Stimulated activated CD8-positive, alpha-beta memory T cell treated with anti-CD3 and anti-CD28 coated beads, Interleukin-12 subunit alpha, Interleukin-12 subunit beta, amount 100 ng/mL, for 4 hours (primary cell): ENCODE results near the gene COA6.

ENCODE experiments used
- DNase-seq: peaks from one replicate; pipeline ENCODE4 v3.0.0-alpha.2; 2020; ENCODE audit warnings: low read depth

COA6 gene

GRCh38 chr1:234412830-234413229, 39.6 kb downstream of the COA6 start:
- DNase-seq, result no peak

GRCh38 chr1:234413485-234413884, 40.2 kb downstream of the COA6 start:
- no peak for DNase-seq

GRCh38 chr1:234413990-234414389, 40.7 kb downstream of the COA6 start:
- no peak for DNase-seq

GRCh38 chr1:234427950-234428646, 54.8 kb downstream of the COA6 start:
- no peak for DNase-seq

GRCh38 chr1:234429434-234429806, 56.2 kb downstream of the COA6 start:
- DNase-seq, result no peak

- no peak for DNase-seq
Observed at GRCh38 chr1:234430691-234431090, 57.4 kb downstream of the COA6 start.

GRCh38 chr1:234431255-234431654, 58.0 kb downstream of the COA6 start:
- DNase-seq, result no peak

GRCh38 chr1:234433563-234434285, 60.5 kb downstream of the COA6 start:
- DNase-seq, result no peak
